GM19395 (cell line): ENCODE measurements around the gene VPS26A.

Experiments used
- ATAC-seq: cut with Tn5 transposase; IDR thresholded peaks from one replicate; pipeline ENCODE4 v1.9.1; 2021; ENCODE audit warnings: mild to moderate bottlenecking, moderate library complexity; ENCODE audit not compliant: unreplicated experiment

VPS26A gene

DNA sequence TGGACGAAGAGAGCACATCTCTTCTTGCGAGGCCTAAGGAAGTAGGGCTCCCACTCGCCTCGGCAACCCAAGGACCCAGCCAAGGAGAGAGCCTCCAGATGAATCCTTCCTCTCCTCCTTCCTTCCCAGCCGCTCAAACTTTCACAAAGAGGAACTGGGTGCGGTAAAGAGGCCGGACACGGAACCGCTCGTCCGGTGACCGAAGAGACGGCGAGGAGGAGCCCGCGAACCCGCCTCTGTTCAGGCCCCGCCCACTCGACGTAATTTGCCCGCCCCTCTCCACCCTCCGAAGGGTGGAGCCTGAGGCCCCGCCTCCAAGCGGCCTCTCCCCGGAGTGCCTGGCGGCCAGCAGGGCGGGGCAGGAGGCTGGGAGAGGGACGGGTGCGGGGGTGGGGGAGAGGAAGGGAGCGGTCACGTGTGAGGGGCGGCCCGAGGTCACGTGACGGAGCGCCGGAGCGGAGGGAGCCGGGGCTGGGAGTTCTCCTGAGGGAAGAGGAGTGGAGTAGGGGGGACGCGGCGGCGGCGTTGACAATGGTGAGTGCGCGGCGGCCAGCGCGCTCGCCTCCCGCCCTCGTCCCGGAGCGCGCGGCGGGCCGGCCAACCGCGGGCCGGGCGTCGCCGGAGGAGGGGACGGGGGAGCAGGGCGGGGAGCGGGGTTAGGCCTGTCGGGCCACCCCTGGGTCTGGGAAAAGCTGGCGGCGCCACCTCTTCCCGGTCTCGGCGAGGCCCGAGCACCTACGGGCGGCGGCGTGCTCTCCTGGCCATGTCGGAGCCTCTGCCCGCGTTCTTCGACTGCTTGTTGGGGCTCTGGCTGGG lies at the start of gene VPS26A:
Gene VPS26A, plus strand, starts transcription at position 432 of the 816 bp plus-strand sequence. Its CDS starts 100 bp downstream, at position 532.
- ATAC-seq, result peak; percentile 82

DNA sequence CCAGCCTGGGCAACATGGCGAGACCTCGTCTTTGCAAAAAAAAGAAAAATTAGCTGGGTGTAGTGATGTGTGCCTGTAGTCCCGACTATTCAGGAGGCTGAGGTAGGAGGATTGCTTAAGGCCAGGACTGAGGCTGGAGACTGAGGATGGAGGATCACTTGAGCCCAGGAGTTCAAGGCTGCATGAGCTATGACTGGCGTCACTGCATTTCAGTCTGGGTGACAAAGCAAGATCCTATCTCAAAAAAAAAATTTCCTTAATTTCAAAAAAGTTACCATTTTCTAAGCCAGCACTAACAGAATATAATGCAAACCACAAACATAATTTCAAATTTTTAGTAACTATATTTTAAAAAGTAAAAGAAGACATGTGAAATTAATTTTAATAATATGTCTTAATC lies 49.4 kb upstream of the VPS26A start:
- no peak for ATAC-seq

DNA sequence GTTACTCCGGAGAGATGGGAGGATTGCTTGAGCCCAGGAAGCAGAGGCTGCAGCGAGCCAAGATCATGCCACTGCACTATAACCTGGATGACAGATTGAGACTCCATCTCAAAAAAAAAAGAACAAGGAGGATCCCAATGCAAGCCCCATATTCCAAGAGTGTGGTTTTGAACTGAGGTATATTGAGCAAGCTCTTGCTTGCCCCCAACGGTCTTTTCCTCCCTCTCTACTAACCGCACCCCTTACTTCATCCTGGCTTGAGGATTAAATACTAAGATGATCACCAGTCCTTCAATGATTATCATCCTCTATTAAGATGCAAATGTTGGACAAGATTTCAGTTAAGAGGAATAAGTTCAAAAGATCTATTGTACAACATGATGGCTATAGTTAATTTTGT lies 48.5 kb upstream of the VPS26A start:
- no peak for ATAC-seq

DNA sequence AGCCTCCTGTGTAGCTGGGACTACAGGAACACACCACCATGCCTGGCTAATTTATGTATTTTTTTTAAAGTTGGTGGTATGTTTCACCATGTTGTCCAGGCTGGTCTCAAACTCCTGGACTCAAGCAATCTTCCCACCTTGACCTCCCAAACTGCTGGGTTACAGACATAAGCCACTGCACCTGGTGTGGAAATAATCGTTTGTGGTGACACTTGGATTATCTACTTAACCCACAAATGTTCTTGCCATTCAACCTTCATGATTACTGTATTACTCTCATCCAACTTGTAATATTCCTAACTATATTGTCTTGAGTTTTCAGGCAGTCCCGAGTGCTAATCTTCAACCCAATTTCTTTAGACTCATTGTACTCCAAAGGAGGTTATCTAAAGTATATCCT lies 45.7 kb upstream of the VPS26A start:
- ATAC-seq, result no peak

DNA sequence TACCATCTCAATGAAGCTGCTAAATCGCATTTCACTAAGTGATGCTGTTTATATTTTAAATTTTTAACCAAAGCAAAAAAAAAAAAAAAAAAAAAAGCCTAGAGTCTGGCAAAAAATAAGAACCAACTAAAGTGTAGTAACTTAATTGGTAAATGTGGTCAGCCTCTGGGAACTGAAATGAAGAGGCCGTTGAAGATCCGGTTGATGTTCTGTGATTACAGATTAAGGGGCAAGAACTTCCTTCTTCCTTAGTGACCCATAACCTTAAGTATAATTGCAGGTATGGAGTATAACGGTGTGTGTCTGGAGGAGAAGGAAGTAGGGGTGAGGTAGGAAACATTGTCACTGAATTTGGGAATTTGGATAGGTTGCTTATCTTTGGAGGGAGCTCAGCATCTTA lies 43.8 kb upstream of the VPS26A start:
- no peak for ATAC-seq

DNA sequence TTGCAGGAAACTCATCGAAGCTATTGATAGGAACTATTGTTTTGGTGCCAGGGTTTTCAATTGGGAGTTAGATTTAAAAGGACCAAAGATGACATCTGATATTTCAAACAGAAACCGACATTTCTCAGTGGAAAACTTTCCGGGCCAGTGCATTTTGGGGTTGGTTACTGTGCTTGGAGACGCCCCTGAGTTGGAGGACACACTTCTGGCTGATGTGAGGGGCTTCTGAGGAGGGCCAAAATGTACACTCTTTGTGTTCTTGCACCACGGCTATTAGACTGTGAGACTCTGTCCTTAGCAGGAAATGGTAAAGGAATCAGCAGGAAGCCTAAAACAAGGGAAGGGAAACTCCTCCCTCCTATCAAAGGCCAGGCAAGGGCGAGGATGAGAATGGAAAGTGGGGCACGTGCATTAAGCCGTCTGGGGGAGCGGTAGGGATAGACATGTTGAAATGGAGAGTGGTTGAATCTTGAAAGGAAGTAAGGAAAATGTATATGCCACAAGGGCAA lies 37.9 kb upstream of the VPS26A start:
- no peak for ATAC-seq

DNA sequence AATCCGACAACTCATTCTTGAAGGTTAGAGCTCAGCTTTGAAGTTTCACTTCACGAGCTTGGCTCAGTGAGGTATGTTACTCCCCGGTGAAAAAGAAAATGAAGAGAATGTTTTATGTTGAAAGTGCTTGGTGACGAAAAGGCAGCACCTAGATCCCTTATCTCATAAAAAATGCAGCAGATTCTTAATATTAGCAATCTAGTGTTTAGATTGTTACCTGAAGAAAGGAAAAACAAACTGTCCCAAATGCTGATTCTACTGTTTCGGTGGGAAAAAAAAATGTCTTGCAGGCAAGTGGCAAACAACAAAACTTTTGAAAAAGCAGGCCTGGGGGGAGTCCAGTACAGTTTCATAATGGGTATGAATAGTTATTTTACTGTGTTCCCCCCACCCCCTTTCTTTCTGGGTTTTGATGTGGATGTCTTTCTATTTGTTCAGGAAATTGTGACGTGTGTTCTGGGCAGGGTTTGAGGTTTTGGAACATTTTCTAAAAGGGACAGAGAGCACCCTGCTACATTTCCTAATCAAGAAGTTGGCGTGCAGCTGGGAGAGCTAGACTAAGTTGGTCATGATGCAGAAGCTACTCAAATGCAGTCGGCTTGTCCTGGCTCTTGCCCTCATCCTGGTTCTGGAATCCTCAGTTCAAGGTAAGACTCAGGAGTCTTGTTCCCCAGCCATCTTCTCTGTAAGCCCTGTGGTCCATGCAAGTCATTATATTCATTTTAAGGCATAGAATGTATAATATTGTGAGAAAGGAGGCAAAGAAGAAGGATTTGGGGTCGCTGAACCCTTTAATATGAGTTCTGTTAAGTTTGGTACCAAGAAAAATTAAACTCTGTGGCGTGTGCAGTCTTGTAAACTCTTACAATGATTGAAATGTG lies 36.1 kb upstream of the VPS26A start, which contains the start of gene SRGN:
Gene SRGN, plus strand, starts transcription at position 514 of the 881 bp plus-strand sequence. Its CDS starts 55 bp downstream, at position 569.
- ATAC-seq, result peak; percentile 61

DNA sequence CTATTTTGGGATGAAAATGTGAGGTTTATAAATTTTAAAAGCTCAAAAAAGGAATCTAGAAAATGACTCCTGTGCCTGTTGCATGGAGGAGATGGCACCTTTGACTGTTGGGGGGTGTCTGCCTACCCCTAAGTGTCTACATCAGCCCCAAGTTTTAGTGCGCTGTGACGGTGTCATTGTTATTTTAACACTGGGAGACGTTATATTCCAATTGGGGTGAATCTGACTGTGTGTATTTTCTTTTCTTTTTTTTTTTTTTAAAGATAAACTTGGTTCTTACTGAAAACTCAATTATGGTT lies 35.6 kb upstream of the VPS26A start:
- ATAC-seq, result no peak

DNA sequence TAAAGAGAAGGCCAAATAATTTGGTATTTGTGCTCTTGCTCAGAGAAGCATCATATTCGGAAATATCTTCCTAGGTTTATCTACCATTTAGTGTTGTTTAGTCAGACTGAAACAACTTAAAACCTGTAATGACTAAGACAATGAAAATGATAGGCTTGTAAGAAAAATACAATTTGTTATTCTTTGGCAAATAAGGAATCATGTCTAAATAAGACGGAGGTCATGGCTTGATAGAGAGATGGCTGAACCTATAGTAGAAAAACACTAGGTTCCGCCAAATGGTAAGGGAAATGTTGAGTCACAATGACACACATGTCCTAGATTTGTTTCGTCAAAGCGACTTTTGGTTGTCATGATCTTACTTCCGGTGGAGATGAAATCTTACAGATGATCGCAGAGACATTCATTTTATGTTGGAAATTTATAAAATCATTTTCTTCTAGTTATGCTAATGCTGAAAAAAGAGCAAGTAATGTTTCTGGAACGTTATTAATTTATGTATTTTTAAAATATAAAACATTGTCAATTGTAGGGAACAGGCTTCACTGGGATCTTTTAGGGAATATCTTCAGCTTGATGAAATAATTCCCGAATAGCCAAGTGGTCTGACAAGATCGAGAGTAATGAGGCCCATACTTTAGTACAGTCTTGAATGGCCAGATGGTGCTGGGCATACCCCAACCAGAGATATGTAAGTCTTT lies 35.0 kb upstream of the VPS26A start:
- no peak for ATAC-seq

DNA sequence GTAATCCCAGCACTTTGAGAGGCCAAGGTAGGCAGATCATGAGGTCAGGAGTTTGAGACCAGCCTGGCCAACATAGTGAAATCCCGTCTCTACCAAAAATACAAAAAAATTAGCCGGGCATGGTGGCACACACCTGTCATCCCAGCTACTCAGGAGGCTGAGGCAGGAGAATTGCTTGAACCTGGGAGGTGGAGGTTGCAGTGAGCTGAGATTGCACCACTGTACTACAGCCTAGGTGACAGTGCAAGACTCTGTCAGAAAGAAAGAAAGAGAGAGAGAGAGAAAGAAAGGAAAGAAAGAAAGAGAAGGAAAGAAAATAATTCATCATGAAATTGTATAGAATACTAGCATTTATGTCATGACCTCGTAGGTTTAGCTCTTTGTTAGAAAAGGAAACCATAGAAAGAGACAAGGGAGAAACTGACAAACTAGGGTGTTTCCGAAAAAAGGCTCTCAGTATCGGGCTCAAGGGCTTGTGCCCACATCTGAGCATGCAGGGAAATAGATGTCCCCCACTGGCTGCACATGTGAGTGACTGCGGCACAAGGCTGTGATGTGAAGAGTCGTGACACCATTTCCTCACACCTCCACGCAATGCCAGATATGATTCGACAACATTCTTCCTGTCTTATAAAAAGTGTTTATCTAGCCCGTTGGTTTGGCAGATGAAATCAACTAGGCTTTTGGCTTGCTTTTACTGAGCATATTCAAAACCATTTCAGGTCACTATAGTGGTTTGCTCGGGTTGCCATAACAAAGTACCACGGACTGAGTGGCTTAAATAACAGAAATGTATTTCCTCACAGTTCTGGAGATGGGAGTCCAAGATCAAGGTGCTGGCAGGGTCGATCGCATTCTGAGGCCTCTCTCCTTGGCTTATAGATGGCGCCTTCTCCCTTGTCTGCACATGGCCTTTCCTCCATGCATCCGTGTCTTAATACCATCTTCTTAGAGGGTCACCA lies 34.1 kb upstream of the VPS26A start:
- peak; percentile 50 for ATAC-seq

DNA sequence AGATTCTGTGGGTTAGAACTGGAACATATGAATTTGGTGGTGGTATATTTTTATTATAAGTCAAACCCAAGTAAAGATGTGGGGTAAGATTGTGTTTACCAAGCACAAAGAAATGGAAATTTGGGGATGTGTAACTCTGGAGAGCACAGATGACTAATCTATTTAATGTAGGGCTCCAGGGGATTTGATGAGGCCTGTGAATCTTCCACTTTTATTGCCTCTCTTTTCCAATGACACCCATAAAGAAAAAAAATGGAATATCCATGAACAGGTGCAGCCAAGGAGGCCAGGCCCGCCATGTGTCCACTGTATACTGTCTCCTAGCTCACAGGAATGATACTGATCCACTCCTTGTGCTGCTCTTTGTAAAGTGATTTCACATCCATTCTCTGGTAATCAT lies 33.3 kb upstream of the VPS26A start:
- no peak for ATAC-seq

DNA sequence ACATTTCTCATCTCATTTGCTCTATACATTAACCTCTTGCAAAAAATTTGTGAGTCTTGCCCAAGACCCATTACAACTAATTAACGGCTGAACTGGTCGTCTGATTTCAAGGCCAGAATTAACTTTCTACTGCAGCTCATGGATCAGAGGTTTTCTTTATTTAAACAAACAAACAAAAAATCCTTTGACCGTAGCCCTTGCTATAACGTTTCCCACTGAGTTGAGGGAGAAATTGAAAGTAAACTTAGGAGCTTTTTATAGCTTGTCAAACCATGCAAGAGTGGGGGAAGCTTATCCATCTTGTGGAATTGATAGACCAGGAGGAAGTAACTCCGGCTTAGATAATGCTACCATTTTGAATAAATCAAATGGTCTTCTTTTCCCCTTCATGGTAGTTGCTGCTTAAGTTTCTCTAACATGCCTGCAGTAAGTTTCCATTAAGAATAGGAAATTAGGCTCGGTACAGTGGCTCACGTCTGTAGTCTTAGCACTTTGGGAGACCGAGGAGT lies 32.8 kb upstream of the VPS26A start:
- no peak for ATAC-seq

DNA sequence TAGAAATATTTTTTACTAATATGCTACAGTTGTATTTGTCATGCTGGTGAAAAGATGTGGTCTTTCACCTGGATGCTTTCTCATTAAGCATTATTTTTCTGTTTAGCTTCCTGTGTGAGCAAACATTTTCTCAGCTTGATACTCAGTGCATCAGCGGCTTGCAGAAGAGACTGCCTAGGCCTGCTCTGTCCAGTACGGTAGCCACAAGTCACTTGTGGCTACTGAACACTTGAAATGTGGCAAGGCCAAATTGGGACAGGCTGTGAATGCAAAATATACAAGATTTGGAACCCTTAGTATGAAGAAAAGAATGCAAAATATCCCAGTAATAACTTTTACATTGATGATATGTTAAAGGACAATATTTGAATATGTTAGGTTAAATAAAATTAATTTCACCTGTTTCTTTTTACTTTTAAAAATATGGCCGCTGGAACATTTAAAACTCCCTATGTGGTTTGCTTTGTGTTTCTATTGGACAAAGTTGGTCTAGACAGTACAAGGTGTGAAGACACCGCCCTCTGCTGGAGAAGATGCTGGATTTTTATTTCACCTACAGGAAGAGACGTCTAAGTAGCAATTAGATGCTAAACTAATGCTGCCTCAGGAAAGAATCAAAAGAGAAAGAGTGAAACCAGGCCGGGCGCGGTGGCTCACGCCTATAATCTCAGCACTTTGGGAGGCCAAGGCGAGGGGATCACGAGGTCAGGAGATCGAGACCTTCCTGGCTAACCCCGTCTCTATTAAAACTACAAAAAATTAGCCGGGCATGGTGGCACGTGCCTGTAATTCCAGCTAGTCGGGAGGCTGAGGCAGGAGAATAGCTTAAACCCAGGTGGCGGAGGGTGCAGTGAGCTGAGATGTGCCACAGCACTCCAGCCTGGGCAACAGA lies 30.8 kb upstream of the VPS26A start:
- ATAC-seq, result peak; percentile 45

DNA sequence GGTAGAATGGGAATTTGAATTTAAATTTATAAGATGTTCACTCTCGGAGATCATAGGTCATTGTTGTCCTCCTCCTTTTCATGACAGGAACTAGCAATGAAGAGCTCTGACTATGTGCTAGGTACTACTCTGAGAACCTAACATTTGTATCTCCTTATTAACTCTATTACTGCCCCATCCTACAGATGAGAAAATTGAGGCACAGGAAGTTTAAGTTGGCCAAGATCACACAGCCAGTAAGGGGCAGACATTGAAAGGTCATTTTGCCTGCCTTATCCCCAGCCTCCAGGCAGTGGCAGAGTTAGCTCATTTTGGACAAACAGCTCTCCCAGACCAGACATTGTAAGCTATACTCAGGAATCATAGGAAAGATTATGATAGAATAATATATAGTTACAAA lies 30.0 kb upstream of the VPS26A start:
- no peak for ATAC-seq

DNA sequence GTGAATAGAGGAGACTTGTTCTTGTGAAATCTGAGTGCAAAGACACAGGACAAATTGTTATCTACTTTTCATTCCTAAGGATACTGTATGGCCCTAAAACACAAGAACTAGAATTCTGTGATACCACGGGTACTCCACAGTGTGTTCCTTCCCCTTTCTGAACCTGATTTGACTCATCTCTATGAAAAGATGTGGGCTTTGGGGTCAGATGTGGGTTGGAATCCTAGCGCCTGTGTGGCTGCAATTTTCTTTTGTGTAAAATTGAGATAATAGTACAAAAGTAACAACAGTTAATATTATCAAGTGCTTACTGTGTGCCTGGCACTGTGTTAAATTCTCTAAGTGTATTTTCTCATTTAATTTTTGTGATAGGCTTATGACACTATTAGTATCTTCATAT lies 27.9 kb upstream of the VPS26A start:
- ATAC-seq, result no peak

DNA sequence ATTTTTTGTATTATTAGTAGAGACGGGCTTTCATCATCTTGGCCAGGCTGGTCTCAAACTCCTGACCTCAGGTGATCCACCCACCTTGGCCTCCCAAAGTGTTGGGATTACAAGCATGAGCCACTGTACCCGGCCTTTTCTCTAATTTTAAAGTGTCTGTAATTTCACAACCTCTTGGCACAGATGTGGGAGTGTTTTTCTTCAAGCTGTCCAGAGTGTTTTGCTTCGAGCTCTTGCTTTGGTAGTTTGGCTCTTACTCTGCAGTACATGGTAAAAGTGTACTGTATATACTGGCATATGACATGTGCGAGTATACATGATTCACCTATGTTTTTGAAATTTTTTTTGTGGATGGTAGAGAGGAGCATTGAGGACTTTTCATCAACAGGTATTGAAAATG lies 26.2 kb upstream of the VPS26A start:
- ATAC-seq, result no peak

DNA sequence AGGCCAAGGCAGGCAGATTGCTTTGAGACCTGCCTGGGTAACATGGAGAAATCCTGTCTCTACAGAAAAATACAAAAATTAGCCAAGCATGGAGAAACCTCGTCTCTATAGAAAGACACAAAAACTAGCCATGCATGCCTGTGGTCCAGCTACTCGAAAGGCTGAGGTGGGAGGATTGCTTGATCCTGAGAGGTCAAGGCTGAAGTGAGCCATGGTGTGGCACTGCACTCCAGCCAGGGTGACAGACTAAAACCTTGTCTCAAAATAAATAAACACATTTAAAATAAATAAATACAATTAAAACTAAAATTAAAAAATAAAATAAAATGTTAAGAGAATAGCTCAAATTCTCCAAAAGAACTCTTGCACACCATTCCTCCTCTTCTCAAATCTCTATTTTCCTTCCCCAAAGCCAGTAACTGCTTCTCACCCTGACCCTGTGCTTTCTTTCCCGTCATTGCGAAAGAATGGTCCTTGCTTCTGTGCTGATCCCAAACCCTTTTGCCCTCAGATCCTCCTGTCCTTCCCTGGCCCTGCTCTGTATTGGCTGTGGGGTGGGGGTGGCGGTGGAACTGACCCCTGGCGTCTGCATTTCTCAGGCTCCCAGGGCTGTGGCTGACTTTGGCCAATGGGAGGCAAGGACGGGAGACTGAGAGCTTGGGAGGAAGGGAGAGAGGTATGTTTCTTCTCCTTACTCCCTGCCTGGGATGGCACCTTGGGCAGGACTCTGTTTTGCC lies 23.7 kb upstream of the VPS26A start:
- ATAC-seq, result no peak

DNA sequence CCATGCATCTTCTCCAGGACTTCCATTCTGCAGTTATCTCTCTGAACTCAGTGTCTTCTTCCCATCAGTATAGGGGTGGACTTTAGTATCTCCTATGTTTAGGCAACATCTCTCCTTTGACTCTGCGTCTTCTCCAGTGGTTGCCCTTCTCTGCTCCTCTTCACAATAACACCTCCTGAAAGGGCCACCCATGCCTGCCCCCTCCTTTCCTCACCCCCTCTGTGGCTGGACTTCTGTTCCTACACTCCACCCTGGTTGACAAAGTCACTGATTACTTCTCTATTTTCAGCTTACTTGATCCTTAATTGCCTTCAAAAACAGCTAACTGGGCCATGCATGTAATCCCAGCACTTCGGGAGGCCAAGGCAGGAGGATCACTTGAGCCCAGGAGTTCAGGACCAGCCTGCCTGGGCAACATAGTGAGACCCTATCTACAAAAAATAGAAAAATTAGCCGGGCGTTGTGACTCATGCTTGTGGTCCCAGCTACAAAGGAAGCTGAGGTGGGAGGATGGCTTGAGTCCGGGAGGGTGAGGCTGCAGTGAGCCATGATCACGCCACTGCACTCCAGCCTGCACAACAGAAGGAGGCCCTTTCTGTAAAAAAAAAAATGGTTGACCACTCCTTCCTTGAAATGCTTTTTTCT lies 22.4 kb upstream of the VPS26A start:
- ATAC-seq, result no peak
